ENCODE measurements around the gene FGF6.

DNA sequence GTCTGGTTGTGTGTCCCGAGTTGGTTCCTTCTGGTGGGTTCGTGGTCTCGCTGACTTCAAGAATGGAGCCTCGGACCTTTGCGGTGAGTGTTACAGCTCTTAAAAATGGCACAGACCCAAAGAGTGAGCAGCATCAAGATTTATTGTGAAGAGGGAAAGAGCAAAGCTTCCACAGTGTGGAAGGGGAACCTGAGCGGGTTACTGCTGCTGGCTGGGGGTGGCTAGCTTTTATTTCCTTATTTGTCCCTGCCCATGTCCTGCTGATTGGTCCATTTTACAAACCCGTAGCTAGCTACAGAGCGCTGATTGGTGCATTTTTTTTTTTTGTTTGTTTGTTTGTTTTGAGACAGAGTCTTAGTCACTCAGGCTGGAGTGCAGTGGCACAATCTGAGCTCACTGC is 29.3 kb downstream of the FGF6 start:
- TF ChIP-seq, protein P1, sequence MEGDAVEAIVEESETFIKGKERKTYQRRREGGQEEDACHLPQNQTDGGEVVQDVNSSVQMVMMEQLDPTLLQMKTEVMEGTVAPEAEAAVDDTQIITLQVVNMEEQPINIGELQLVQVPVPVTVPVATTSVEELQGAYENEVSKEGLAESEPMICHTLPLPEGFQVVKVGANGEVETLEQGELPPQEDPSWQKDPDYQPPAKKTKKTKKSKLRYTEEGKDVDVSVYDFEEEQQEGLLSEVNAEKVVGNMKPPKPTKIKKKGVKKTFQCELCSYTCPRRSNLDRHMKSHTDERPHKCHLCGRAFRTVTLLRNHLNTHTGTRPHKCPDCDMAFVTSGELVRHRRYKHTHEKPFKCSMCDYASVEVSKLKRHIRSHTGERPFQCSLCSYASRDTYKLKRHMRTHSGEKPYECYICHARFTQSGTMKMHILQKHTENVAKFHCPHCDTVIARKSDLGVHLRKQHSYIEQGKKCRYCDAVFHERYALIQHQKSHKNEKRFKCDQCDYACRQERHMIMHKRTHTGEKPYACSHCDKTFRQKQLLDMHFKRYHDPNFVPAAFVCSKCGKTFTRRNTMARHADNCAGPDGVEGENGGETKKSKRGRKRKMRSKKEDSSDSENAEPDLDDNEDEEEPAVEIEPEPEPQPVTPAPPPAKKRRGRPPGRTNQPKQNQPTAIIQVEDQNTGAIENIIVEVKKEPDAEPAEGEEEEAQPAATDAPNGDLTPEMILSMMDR (IDR thresholded peaks at IDR 0.05) = no peak
- TF ChIP-seq POLR2AphosphoS5 (IDR thresholded peaks at IDR 0.05) (no peak), EP300 (IDR thresholded peaks at IDR 0.05) (no peak), POLR2A (IDR thresholded peaks at IDR 0.05) (no peak)

Measured in gastroesophageal sphincter (tissue), 3 donors.